Adrenal gland (tissue), 5 donors: Measurements from ENCODE around the gene SHROOM2.

Experiments
- CTCF ChIP-seq, 6 experiments: fragments of 450-650 bp in 4 of 6; fragments of 200-600 bp in 2 of 6; sonication (generic) in 1 of 6; IDR thresholded peaks; 1 replicate in 5 of 6; 2 replicates in 1 of 6; pipeline versions ENCODE4 v1.5.1 to v1.8.0; 2016 to 2021; ENCODE audit warnings: antibody characterized with exemption in 6 of 6, mild to moderate bottlenecking in 2 of 6, moderate library complexity in 1 of 6
- POLR2A ChIP-seq, 2 donors: fragments of 450-650 bp; IDR thresholded peaks; one replicate each; pipeline ENCODE4 v1.6.1; 2017; ENCODE audit warnings: antibody characterized with exemption in 2 of 2, mild to moderate bottlenecking in 2 of 2, moderate library complexity in 1 of 2
- donor health status: DM: no; HTN: no; CAD: no.

GRCh38 chrX:9906919-9907318 lies 120.7 kb downstream of the SHROOM2 start:
- TF ChIP-seq POLR2A (IDR thresholded peaks at IDR 0.05), result no peak
- TF ChIP-seq CTCF (IDR thresholded peaks at IDR 0.05), result no peak
